Activated CD8-positive, alpha-beta T cell treated with anti-CD3 and anti-CD28 coated beads for 36 hours (primary cell): ENCODE data around the gene RAB34. TPM values are rescaled to one million over a fixed set of nuclear protein-coding genes. Genes with fewer than 3 reads are reported as not detected.
A peak's percentile ranks its signal among the peaks of the same experiment; 100 is the strongest.
"Not testable (repeated sequence)": the region's sequence is repeated elsewhere in the genome, so short reads cannot be mapped to it uniquely, and the experiment has no call there.

Experiments
- ATAC-seq: fragments of 200-7000 bp; cut with Tn5 transposase; one replicate; pipeline ENCODE4 v1.10.0; 2021; ENCODE audit warnings: mild to moderate bottlenecking, moderate library complexity
- CTCF ChIA-PET: fragments of 350-600 bp; sonication (Branson Sonifier 250); formaldehyde crosslinking; loops from one replicate; lab custom pipeline; 2021; ENCODE audit warnings: antibody characterized with exemption; lab: Charles Lee
- POLR2A ChIA-PET: fragments of 350-600 bp; sonication (Branson Sonifier 250); formaldehyde crosslinking; loops from one replicate; lab custom pipeline; 2021; ENCODE audit warnings: antibody characterized with exemption; lab: Charles Lee
- DNase-seq: peaks from one replicate; pipeline ENCODE4 v3.0.0-alpha.2; 2020
- H3K27ac Mint-ChIP-seq: one replicate; pipeline ENCODE4 v1.8.0; 2021; ENCODE audit warnings: mild to moderate bottlenecking, mixed read lengths
- H3K27me3 Mint-ChIP-seq: one replicate; pipeline ENCODE4 v1.8.0; 2021; ENCODE audit warnings: mixed read lengths
- H3K36me3 Mint-ChIP-seq: one replicate; pipeline ENCODE4 v1.8.0; 2021; ENCODE audit warnings: low read depth, mixed read lengths
- H3K4me1 Mint-ChIP-seq: one replicate; pipeline ENCODE4 v1.8.0; 2021; ENCODE audit warnings: low read depth, mixed read lengths
- H3K4me3 Mint-ChIP-seq: one replicate; pipeline ENCODE4 v1.8.0; 2021; ENCODE audit warnings: mild to moderate bottlenecking, moderate library complexity, mixed read lengths
- H3K9me3 Mint-ChIP-seq: one replicate; pipeline ENCODE4 v1.8.0; 2021; ENCODE audit warnings: mixed read lengths
- intact Hi-C: fragments of 100-400 bp; cut with micrococcal nuclease; formaldehyde crosslinking; loops from one replicate; pipeline ENCODE4 v1.10.0; 2022
- total RNA-seq, 2 experiments: library from RNA; stranded (reverse); gene quantifications; one replicate each; pipeline ENCODE4 v1.2.3, GENCODE V29; 2021
- TF ChIP-seq, protein P1 (sequence below): fragments of 200-600 bp; IDR thresholded peaks from one replicate; pipeline ENCODE4 v1.8.0; 2022; ENCODE audit warnings: antibody characterized with exemption, mild to moderate bottlenecking

The RAB34 gene
- total RNA-seq, 2 experiments from 2014 or later, result 9.8 to 14.4 TPM

- H3K27ac Mint-ChIP-seq, result peak overlapping the region; percentile 89
- H3K4me3 Mint-ChIP-seq, result peak overlapping the region; percentile 100
- POLR2A ChIA-PET, result interaction anchor here (0.6 to 11.5 kb wide), 19 partner anchors 11 to 339 kb away, joined by 3 to 480 read pairs (median 5); partner anchors contain the start of genes BLTP2, DHRS13, FLOT2 and PHF12
- peak; percentile 35 for DNase-seq
- ATAC-seq, result no peak
- CTCF ChIA-PET, result interaction anchor here (4.7 to 13.9 kb wide), 3 partner anchors 22 to 79 kb away, joined by 34 to 609 read pairs (median 99); partner anchors contain the start of genes BLTP2 and TRAF4
- no peaks in the 10 kb centered on the region for H3K9me3 Mint-ChIP-seq
- TF ChIP-seq, protein P1, sequence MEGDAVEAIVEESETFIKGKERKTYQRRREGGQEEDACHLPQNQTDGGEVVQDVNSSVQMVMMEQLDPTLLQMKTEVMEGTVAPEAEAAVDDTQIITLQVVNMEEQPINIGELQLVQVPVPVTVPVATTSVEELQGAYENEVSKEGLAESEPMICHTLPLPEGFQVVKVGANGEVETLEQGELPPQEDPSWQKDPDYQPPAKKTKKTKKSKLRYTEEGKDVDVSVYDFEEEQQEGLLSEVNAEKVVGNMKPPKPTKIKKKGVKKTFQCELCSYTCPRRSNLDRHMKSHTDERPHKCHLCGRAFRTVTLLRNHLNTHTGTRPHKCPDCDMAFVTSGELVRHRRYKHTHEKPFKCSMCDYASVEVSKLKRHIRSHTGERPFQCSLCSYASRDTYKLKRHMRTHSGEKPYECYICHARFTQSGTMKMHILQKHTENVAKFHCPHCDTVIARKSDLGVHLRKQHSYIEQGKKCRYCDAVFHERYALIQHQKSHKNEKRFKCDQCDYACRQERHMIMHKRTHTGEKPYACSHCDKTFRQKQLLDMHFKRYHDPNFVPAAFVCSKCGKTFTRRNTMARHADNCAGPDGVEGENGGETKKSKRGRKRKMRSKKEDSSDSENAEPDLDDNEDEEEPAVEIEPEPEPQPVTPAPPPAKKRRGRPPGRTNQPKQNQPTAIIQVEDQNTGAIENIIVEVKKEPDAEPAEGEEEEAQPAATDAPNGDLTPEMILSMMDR, result no peak
- H3K36me3 Mint-ChIP-seq, result peaks cover 60% of the 10 kb centered on the region
- no peaks in the 10 kb centered on the region for H3K27me3 Mint-ChIP-seq
- intact Hi-C loops, result loop anchor here (5.0 kb wide), 3 partner anchors 38 to 178 kb away; partner anchors contain the start of gene DHRS13
- peaks cover 35% of the 10 kb centered on the region for H3K4me1 Mint-ChIP-seq
Measured at GRCh38 chr17:28724500-28725165, 7.0 kb upstream of the RAB34 start.

DNA sequence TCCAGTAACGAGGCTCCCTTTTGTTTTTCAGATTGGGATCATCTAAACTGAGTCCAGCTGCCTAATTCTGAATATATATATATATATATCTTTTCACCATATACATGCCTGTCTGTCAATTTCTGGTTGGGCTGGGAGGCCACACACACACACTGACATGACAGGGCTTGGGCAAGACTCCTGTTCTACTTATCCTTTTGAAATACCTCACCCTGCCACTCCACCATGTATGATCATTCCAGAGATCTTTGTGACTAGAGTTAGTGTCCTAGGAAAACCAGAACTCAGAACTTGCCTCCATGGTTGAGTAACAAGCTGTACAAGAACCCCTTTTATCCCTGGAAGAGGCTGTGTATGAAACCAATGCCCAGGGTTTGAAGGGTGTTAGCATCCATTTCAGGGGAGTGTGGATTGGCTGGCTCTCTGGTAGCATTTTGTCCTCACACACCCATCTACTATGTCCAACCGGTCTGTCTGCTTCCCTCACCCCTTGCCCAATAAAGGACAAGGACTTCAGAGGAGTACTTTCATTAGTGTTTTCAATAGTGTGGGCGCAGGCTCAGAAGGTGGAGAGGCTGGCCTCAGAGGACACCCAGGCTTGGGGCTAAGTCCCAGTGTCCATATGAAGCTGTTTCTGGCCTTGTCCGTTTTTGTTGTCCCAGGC, 6.3 kb upstream of the RAB34 start:
- H3K27me3 Mint-ChIP-seq, intact Hi-C loops, H3K9me3 Mint-ChIP-seq, ATAC-seq, DNase-seq: not testable (repeated sequence)
- Mint-ChIP-seq H3K4me1 (peaks cover 35% of the 10 kb centered on the region), H3K4me3 (peak overlapping the region; percentile 100), H3K36me3 (peaks cover 60% of the 10 kb centered on the region), H3K27ac (peak overlapping the region; percentile 89)
- POLR2A ChIA-PET, result interaction anchor here (0.9 to 11.5 kb wide), 10 partner anchors 11 to 228 kb away, joined by 3 to 480 read pairs (median 8); partner anchors contain the start of genes DHRS13, FLOT2, PHF12 and PROCA1
- CTCF ChIA-PET, result interaction anchor here (4.7 to 13.9 kb wide), 2 partner anchors 23 to 79 kb away, joined by 34 to 609 read pairs; partner anchors contain the start of genes BLTP2 and TRAF4

DNA sequence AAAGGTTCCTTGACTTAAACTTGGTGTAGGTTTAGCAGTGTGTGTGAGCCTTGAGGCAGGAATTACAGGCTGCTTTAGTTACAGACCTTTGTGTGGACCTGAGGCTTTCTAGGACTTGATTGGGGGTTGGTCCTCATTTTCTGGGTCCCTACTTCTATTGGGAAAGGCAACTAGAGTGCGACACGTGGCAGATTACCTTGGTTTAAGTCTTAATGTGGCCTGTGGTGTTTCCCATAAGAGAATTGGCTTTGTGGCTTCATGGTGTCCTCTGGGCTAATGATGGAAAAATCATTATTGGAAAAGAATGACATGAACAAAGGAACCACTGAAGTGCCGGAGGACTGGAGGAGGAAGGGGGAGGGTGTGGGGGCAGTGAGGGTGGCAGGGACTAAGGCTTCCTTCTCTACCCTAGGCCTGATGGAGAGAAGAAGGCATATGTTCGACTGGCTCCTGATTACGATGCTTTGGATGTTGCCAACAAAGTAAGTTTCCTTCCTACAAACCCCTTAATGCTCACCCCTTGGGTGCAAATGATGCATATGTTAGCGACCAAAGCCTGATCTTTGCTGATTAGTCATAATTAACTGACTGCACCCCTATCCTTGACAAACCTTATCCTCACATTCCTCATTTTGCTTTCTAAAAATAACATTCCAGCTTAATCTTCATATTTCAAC, 5.6 kb upstream of the RAB34 start:
- peak overlapping the region; percentile 89 for H3K27ac Mint-ChIP-seq
- no peak for DNase-seq
- peaks cover 38% of the 10 kb centered on the region for H3K4me1 Mint-ChIP-seq
- intact Hi-C loops, result no loop called here
- CTCF ChIA-PET, result interaction anchor here (4.7 to 13.9 kb wide), 2 partner anchors 23 to 78 kb away, joined by 34 to 609 read pairs; partner anchors contain the start of genes BLTP2 and TRAF4
- POLR2A ChIA-PET, result interaction anchor here (0.9 to 11.5 kb wide), 6 partner anchors 10 to 226 kb away, joined by 3 to 480 read pairs (median 27); partner anchors contain the start of genes FLOT2, PROCA1 and TRAF4
- H3K4me3 Mint-ChIP-seq, result peak overlapping the region; percentile 100
- H3K9me3 Mint-ChIP-seq, result no peaks in the 10 kb centered on the region
- peaks cover 3% of the 10 kb centered on the region for H3K27me3 Mint-ChIP-seq
- no peak for ATAC-seq
- TF ChIP-seq, protein P1, result no peak
- H3K36me3 Mint-ChIP-seq, result peaks cover 60% of the 10 kb centered on the region

DNA sequence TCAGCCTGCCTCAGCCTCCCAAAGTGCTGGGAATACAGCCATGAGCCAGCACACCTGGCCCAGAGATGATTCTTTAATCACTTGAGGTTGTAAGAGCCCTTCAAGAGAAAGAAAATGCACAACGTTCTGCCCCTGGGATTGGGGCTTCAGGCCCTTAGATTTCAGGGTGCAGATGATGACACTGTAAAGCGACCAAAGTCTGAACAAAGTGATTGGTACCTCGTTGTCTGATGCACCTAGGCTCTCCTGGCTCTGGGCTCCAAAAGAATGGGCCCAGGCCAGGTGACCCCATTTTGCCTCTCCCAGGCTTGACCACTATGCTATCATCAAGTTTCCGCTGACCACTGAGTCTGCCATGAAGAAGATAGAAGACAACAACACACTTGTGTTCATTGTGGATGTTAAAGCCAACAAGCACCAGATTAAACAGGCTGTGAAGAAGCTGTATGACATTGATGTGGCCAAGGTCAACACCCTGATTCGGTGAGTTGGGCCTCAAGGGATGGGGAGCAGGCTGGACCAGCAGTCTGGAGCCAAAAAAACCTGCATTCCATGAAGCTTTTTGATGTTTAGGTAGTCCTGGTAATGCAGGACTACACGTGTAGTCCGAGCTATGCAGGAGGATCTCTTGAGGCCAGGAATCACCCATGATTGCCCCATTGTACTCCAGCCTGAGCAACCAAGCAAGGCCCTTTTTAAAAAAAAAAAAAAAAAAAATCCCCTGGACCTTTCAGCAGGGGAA, 4.9 kb upstream of the RAB34 start:
- H3K4me1 Mint-ChIP-seq, result peaks cover 40% of the 10 kb centered on the region

GRCh38 chr17:28720997-28721329, 3.3 kb upstream of the RAB34 start:
- intact Hi-C loops, DNase-seq, ATAC-seq, H3K27me3 Mint-ChIP-seq, H3K9me3 Mint-ChIP-seq: not testable (repeated sequence)
- H3K4me1 Mint-ChIP-seq, result peaks cover 40% of the 10 kb centered on the region
- peak overlapping the region; percentile 99 for H3K27ac Mint-ChIP-seq
- H3K36me3 Mint-ChIP-seq, result peaks cover 60% of the 10 kb centered on the region
- POLR2A ChIA-PET, result interaction anchor here (1.2 to 11.5 kb wide), 9 partner anchors 10 to 229 kb away, joined by 3 to 480 read pairs (median 12); partner anchors contain the start of genes BLTP2, PROCA1, SDF2 and SUPT6H
- CTCF ChIA-PET, result interaction anchor here (1.4 to 13.9 kb wide), 3 partner anchors 8 to 43 kb away, joined by 3 to 609 read pairs (median 4); partner anchors contain the start of gene TRAF4
- H3K4me3 Mint-ChIP-seq, result peak overlapping the region; percentile 100

More for the DNA sequence above, 4.9 kb upstream of the RAB34 start:
- no peaks in the 10 kb centered on the region for H3K9me3 Mint-ChIP-seq
- H3K4me3 Mint-ChIP-seq, result peak overlapping the region; percentile 100
- ChIA-PET POLR2A (interaction anchor here (1.1 to 11.5 kb wide), 5 partner anchors 11 to 227 kb away, joined by 3 to 480 read pairs (median 15); partner anchors contain the start of genes PROCA1 and TRAF4), CTCF (interaction anchor here (13.9 kb wide), 1 partner anchor 24 kb away, joined by 609 read pairs; the partner anchor contains the start of gene TRAF4)
- H3K27me3 Mint-ChIP-seq, result peaks cover 5% of the 10 kb centered on the region
- DNase-seq, result no peak
- peaks cover 60% of the 10 kb centered on the region for H3K36me3 Mint-ChIP-seq
- H3K27ac Mint-ChIP-seq, result peak overlapping the region; percentile 99
- intact Hi-C loops, result no loop called here
- TF ChIP-seq, protein P1, result no peak
- ATAC-seq, result no peak
